ENCODE measurements around the gene SRBD1.

The SRBD1 gene

GRCh38 chr2:45469314-45470099 lies 141.6 kb downstream of the SRBD1 start:
- DNase-seq (ENCODE audit: low spot score), result no peak

DNA sequence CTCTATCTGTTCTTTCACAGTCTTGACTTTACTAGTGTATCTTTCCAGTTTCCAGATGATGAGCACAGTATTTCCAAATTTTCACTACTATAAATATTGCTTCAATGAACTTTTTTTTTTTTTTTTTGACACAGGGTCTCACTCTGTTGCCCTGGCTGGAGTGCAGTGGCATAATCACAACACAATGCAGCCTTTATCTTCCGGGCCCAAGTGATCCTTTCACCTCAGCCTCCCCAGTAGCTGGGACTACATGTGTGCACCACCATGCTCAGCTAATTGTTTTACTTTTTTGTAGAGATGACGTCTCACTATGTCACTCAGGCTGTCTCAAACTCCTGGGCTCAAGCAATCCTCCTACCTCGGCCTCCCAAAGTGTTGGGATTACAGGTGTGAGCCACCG lies 142.8 kb downstream of the SRBD1 start:
- no peak for DNase-seq (ENCODE audit: low spot score)

DNA sequence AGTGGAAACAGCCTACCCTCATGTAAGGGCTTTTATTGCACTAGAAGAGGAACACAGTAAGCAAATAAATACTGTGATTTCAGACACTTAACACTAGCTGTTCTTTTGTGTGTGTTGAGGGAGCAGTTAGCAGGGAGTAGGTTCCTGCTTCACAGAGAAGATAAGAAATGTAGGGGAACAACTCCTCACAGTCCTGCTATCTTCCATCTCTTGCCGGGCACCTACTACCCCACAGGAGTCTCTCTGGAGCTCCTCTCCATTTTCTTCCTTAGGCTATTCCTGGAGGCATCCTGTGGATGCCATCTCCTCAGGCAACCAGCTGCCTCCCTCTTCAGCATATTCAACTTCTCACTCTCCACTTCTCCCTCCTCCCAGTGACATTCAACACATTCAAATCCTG lies 145.0 kb downstream of the SRBD1 start:
- DNase-seq (ENCODE audit: low spot score), result no peak

GRCh38 chr2:45460825-45461224 lies 150.2 kb downstream of the SRBD1 start:
- DNase-seq (ENCODE audit: low spot score), result no peak

- DNase-seq (ENCODE audit: low spot score), result no peak
Observed at GRCh38 chr2:45459860-45460259, 151.2 kb downstream of the SRBD1 start.

- DNase-seq (ENCODE audit: low spot score), result peak; percentile 30
Observed at GRCh38 chr2:45458909-45459563, 152.0 kb downstream of the SRBD1 start.

DNA sequence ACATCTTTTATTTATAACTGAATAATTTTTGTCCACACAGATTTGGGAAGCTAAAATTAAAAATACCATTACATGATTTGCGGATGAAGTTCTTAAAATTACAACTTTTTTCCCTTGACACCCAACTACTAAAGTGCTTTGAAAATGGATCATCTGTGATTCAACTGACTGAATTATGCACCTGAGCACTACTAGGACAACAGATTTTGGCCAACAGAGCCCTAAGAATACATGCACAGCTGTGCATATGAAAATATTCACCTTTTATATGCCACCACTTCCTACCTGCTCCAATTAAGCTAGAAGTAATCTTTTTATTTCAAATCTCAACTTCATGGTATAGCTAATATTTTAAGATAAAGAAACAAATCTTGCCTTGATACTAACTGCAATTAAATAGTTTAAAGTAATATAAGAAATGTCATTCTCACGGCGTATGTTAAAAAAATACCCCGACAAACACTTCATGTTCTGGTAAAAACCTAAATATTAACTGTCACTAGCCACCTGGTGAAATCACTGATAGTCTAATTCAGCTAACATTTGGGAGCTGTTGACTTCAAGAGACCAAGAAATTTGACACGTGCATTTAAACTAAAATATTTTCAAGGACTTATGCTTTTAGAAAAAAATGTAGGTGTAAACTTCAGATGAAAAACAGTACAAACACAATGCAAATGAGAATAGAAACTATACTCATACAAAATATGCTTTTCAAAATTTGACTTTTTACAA lies 153.7 kb downstream of the SRBD1 start:
- DNase-seq (ENCODE audit: low spot score), result no peak

DNA sequence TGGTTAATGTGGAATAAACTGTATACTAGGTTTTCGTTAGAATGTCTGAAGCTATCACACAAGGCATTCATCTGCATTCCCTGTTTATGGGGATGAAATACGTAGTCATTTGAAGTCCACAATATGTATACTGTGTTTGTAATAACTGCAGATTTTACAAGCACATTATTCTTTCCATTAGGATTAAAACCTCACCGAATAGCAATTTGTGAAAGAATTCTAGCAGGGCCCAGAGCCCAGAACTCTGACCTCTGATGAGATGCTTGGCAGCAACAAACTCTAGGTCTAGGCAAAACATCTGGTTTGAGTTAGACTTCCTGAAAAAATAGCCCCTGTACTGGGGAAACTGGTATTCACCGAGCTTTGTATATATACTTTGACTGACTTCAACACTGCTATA lies 158.2 kb downstream of the SRBD1 start:
- DNase-seq (ENCODE audit: low spot score), result peak; percentile 9

- no peak for DNase-seq (ENCODE audit: low spot score)
Observed at GRCh38 chr2:45450634-45451033, 160.4 kb downstream of the SRBD1 start.

- no peak for DNase-seq (ENCODE audit: low spot score)
Observed at GRCh38 chr2:45448217-45448616, 162.8 kb downstream of the SRBD1 start.

DNA sequence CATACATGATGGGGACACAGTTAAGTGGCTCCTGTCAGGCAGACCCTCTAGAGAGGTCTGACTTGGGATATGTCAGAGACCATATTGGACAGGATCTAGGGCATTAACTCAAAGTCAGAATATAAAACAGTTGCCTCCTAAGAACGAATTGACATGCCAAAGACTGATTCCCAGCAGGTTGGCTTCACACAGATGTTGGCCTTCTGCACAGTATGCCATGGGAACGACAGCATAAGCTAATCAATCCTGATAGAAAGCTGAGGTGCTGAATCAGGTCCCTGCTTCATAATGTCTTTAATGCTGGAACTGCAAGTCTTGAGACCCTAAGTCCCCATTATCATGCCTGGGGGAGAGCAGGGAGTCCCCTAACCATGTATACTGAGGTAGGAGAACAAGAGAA lies 165.1 kb downstream of the SRBD1 start:
- DNase-seq (ENCODE audit: low spot score), result no peak

DNA sequence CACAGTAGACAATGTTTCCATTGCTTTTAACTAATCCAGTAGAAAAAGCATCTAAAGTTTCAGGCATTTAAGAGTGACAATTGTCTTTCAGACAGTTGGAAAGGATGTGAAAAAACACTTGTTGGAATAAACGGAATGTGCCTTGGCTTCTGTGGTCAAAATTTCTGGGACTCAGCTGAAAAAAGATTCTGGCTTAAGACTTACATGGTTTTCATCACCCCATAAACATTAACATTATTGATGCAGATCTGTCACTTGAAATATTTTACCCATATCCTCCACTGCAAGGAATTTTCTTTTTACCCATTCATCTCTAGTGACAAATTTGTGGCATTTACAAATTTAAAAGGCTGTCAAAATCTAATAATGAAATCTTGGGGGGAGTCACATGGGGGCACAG lies 166.0 kb downstream of the SRBD1 start:
- DNase-seq (ENCODE audit: low spot score), result no peak

GRCh38 chr2:45443012-45443411 lies 168.1 kb downstream of the SRBD1 start:
- DNase-seq (ENCODE audit: low spot score), result no peak

DNA sequence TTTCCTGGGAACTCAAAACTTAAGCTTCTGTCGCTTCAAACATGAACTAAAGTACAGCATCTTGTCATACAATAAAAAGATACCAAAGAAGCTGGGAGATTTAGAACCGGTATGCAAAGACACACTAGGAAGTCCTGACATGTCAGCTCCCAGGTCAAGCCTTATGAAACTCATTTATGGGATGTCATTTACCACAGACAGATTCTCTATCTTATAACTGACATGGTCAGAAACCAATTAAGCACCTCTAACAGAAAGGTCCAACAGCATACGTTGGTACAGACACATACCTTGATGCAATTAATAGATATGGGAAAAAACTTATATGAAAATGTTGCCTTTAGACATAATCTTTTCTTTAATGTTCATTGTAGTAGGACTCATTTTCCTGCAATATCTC lies 169.0 kb downstream of the SRBD1 start:
- DNase-seq (ENCODE audit: low spot score), result no peak

DNA sequence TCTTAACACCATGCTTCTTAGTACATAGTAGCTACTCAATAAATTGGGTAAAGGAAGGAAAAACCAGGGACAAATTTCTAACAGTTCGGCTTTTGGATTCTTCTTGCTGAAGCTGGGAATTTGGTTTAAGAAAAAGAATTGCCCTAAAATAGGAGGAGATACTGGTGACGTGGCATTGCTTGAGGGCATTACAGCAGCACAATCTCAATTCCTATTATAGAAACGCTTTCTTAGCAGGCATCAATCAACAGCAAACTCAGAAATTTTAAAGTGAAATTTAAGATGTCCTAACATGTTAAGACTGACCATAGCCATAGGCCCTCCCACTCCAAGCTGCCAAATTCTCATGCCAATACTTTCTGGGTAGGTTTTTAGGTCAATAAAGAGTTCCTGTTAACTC lies 169.5 kb downstream of the SRBD1 start:
- no peak for DNase-seq (ENCODE audit: low spot score)

DNA sequence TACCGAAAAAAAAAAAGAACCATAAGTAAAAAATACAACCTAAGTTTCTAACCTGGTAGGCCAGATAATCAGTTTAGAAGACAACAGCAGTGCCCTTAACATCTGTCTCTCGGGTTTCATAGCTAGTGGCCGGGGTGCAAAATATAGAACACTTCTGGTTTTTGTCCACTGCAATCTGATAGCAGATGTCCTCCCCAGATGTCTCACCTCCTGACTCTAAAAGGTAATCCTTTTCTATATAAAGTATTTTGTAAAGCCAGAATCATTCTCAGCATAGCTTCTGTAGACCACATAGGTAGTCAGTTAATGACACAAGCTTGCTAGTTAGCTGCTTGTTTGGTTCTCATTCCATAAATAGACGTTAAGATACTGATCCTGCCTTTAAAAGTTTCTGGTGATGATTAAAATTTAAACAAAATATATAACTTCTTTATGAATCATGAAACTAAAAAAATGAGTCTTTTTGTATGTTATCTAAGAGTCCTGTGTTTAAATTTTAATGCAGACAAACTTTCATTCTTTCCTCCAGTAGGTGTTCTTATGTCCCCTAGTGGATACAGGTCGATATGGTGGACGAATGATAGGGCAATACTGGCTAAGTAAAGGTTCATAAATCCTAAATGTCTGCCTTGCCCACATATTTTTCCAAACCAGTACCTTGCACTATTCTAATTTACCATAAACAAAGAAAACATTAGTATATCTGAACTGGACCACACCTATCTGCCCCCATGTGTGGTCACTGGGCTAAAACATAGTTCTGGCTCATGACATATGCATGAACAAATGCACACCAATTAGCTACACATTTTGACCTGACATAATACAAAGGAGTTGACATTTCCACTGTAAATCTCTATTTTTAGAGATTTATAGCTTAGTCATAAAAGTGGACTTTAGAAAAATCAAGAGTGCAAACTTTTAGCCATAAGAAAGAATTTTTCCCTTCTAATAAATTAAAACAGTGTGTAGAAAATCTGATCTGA lies 171.0 kb downstream of the SRBD1 start:
- no peak for DNase-seq (ENCODE audit: low spot score)

DNA sequence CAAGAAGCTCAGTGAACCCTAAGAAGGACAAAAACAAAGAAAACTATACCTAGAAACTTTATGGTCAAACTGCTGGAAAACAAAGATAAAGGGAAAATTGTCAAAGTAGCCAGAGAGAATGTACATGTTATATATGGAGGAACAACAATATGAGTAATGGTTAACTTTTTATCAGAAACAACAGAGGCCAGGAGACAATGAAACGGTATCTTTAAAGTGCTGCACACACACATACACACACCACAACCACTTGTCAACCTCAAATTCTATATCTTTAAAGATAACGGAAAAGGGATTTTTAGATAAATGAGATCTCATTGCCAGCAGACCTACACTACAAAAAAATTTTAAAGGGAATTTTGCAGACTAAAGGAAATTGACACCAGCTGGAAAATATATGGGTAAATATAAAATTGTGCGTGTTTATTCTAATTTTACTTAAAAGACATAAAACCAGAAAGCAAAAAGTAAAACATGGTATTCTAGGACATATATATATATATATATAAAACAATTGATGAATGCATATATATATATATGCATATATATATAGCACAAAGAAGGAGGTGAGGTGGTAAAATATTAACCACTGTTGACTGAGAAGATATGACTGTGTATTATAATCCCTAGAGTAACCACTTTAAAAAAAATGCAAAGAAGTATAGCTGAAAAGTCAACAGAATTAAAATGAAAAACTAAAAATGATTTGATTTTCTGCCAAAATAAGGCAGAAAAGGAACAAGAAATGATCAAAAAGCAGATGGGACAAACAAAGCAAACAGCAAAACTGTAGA lies 172.0 kb downstream of the SRBD1 start:
- no peak for DNase-seq (ENCODE audit: low spot score)

- DNase-seq (ENCODE audit: low spot score), result no peak
Observed at GRCh38 chr2:45436456-45436855, 174.6 kb downstream of the SRBD1 start.

- DNase-seq (ENCODE audit: low spot score), result peak; percentile 27
Observed at GRCh38 chr2:45435316-45435715, 175.8 kb downstream of the SRBD1 start.

GRCh38 chr2:45433363-45433762 lies 177.7 kb downstream of the SRBD1 start:
- no peak for DNase-seq (ENCODE audit: low spot score)

DNA sequence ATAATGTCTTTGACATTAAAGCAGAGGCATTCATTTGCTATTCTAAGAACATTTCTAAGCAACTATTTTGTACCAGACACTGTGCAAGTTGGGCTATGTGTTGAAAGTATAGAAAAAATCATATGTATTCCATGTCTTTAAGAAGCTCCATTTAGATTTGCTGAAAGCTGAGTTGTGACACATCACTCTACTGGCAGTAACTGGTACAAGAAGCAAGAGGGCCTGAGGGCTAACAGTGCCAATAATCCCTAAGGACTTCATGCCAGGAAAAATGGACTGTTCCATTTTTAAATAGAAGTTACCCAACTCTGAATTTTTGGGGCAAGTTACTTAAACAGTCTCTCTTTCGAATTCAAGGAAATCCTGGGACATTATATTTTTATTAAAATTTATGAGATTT lies 178.7 kb downstream of the SRBD1 start:
- no peak for DNase-seq (ENCODE audit: low spot score)
